Esophagus muscularis mucosa (tissue), 3 donors: Measurements from ENCODE around the gene STAT4.

Experiments used
- POLR2AphosphoS5 ChIP-seq, 2 donors: sonication (generic); formaldehyde crosslinking; IDR thresholded peaks; one replicate each; pipeline ENCODE4 v1.6.1; 2017; ENCODE audit warnings: antibody characterized with exemption in 2 of 2
- TF ChIP-seq, protein P1 (sequence below), 3 experiments: fragments of 200-600 bp in 2 of 3; fragments of 450-650 bp in 1 of 3; sonication (generic) in 2 of 3; IDR thresholded peaks; one replicate each; pipeline ENCODE4 v1.5.1; 2017 to 2019; ENCODE audit warnings: antibody characterized with exemption in 3 of 3, mild to moderate bottlenecking in 2 of 3, moderate library complexity in 1 of 3

- TF ChIP-seq, protein P1, sequence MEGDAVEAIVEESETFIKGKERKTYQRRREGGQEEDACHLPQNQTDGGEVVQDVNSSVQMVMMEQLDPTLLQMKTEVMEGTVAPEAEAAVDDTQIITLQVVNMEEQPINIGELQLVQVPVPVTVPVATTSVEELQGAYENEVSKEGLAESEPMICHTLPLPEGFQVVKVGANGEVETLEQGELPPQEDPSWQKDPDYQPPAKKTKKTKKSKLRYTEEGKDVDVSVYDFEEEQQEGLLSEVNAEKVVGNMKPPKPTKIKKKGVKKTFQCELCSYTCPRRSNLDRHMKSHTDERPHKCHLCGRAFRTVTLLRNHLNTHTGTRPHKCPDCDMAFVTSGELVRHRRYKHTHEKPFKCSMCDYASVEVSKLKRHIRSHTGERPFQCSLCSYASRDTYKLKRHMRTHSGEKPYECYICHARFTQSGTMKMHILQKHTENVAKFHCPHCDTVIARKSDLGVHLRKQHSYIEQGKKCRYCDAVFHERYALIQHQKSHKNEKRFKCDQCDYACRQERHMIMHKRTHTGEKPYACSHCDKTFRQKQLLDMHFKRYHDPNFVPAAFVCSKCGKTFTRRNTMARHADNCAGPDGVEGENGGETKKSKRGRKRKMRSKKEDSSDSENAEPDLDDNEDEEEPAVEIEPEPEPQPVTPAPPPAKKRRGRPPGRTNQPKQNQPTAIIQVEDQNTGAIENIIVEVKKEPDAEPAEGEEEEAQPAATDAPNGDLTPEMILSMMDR (IDR thresholded peaks at IDR 0.05), result no peak
- no peak for TF ChIP-seq POLR2AphosphoS5 (IDR thresholded peaks at IDR 0.05)
Measured at GRCh38 chr2:191039616-191040015, 111.2 kb downstream of the STAT4 start.
